Activated CD8-positive, alpha-beta memory T cell treated with anti-CD3 and anti-CD28 coated beads for 1 hour (primary cell): Measurements from ENCODE around the gene MKNK1.

Experiments used
- DNase-seq, 2 donors: peaks; one replicate each; pipeline ENCODE4 v3.0.0-alpha.2; 2020; ENCODE audit warnings: low read depth in 1 of 2; ENCODE audit errors: extremely low read depth in 1 of 2

The MKNK1 gene

GRCh38 chr1:46568461-46568891, 35.6 kb downstream of the MKNK1 start:
- DNase-seq = no peak

- no peak for DNase-seq
Observed at GRCh38 chr1:46563341-46563740, 40.7 kb downstream of the MKNK1 start.

- DNase-seq = no peak
Observed at GRCh38 chr1:46562498-46562897, 41.6 kb downstream of the MKNK1 start.

GRCh38 chr1:46558966-46559365, 45.1 kb downstream of the MKNK1 start:
- DNase-seq = no peak

- DNase-seq = no peak
Observed at GRCh38 chr1:46558141-46558963, 45.7 kb downstream of the MKNK1 start.

GRCh38 chr1:46557403-46557802, 46.7 kb downstream of the MKNK1 start:
- DNase-seq = no peak

- no peak for DNase-seq
Observed at GRCh38 chr1:46556822-46557221, 47.2 kb downstream of the MKNK1 start.

- no peak for DNase-seq
Observed at GRCh38 chr1:46555826-46556619, 48.0 kb downstream of the MKNK1 start.

- DNase-seq = no peak
Observed at GRCh38 chr1:46554597-46555381, 49.3 kb downstream of the MKNK1 start.

GRCh38 chr1:46554236-46554596, 49.9 kb downstream of the MKNK1 start:
- no peak for DNase-seq

- DNase-seq = no peak
Observed at GRCh38 chr1:46553506-46553905, 50.6 kb downstream of the MKNK1 start.

GRCh38 chr1:46552357-46553237, 51.5 kb downstream of the MKNK1 start:
- DNase-seq = no peak

- no peak for DNase-seq
Observed at GRCh38 chr1:46551597-46552095, 52.4 kb downstream of the MKNK1 start, which contains the start of gene KNCN. Gene KNCN (minus strand): TSS chr1:46551647. CDS start chr1:46551215, 432 bp downstream.

- DNase-seq = no peak
Observed at GRCh38 chr1:46550751-46551231, 53.3 kb downstream of the MKNK1 start.

GRCh38 chr1:46549697-46550681, 54.1 kb downstream of the MKNK1 start:
- DNase-seq = peak; percentile 24 to 33

GRCh38 chr1:46547481-46548383, 56.3 kb downstream of the MKNK1 start:
- DNase-seq = no peak

GRCh38 chr1:46546210-46546609, 57.9 kb downstream of the MKNK1 start:
- no peak for DNase-seq

GRCh38 chr1:46545784-46546183, 58.3 kb downstream of the MKNK1 start:
- no peak for DNase-seq
